SK-N-SH (cell line): ENCODE data around the gene ZNF25. TPM values are rescaled to one million over a fixed set of nuclear protein-coding genes. Genes with fewer than 3 reads are reported as not detected.
"Not testable (repeated sequence)": the region's sequence is repeated elsewhere in the genome, so short reads cannot be mapped to it uniquely, and the experiment has no call there.

ENCODE experiments used
- CTCF ChIA-PET: fragments of 300-600, 350-600 bp; formaldehyde crosslinking; extraction: SDS; loops from one replicate; lab custom pipeline; 2021; lab: Yijun Ruan, JAX
- POLR2A ChIA-PET: fragments of 350-600 bp; sonication (Branson Sonifier 250); formaldehyde crosslinking; extraction: SDS; loops from one replicate; lab custom pipeline; 2020; ENCODE audit warnings: antibody characterized with exemption, inconsistent platforms; lab: Yijun Ruan, JAX
- DNase-seq: peaks from one replicate; pipeline ENCODE4 v3.0.0; 2012
- H2AFZ ChIP-seq: fragments of 200-600 bp; sonication (generic); 2 replicates; pipeline ENCODE4 v1.8.1; 2016; ENCODE audit warnings: antibody characterized with exemption, mild to moderate bottlenecking, low read depth
- H3F3A ChIP-seq: fragments of 200-600 bp; sonication (generic); replicated peaks from 2 replicates; pipeline ENCODE3; 2016; ENCODE audit warnings: antibody characterized with exemption, mild to moderate bottlenecking; ENCODE audit not compliant: insufficient read depth
- H3K27ac ChIP-seq, 2 experiments: fragments of 200-500 bp in 1 of 2; fragments of 200-600 bp in 1 of 2; sonication (Bioruptor generic) in 1 of 2; sonication (generic), shearing (Covaris generic) in 1 of 2; 2 replicates each; pipeline versions ENCODE4 v1.5.1 to v1.6.1; 2014 to 2016; ENCODE audit warnings: low read depth in 2 of 2, inconsistent platforms in 1 of 2, low read length in 1 of 2, mild to moderate bottlenecking in 1 of 2, mixed read lengths in 1 of 2
- H3K27me3 ChIP-seq: fragments of 200-600 bp; sonication (generic), shearing (Covaris generic); 2 replicates; pipeline ENCODE4 v1.6.1; 2016; ENCODE audit warnings: mixed run types; ENCODE audit not compliant: insufficient read depth
- H3K36me3 ChIP-seq, 2 experiments: fragments of 200-500 bp in 1 of 2; fragments of 200-600 bp in 1 of 2; sonication (Bioruptor generic) in 1 of 2; sonication (generic) in 1 of 2; replicated peaks in 1 of 2; 2 replicates each; pipeline versions ENCODE3 to v1.5.1; 2014 to 2016; ENCODE audit warnings: low read length in 1 of 2, mild to moderate bottlenecking in 1 of 2; ENCODE audit not compliant: insufficient read depth in 2 of 2, control insufficient read depth in 1 of 2
- H3K4me1 ChIP-seq, 2 experiments: fragments of 200-500 bp in 1 of 2; fragments of 200-600 bp in 1 of 2; sonication (Bioruptor generic) in 1 of 2; sonication (generic), shearing (Covaris generic) in 1 of 2; 2 replicates each; pipeline versions ENCODE4 v1.5.1 to v1.6.1; 2014 to 2016; ENCODE audit warnings: low read depth in 1 of 2, low read length in 1 of 2, mixed run types in 1 of 2; ENCODE audit not compliant: insufficient read depth in 2 of 2, control insufficient read depth in 1 of 2
- H3K4me2 ChIP-seq: fragments of 200-600 bp; sonication (generic), shearing (Covaris generic); 2 replicates; pipeline ENCODE4 v1.6.1; 2017; ENCODE audit warnings: mixed run types
- H3K4me3 ChIP-seq, 2 experiments: fragments of 200-500 bp in 1 of 2; fragments of 200-600 bp in 1 of 2; sonication (Bioruptor generic) in 1 of 2; sonication (generic), shearing (Covaris generic) in 1 of 2; 2 replicates each; pipeline versions ENCODE4 v1.5.1 to v1.8.1; 2014 to 2016; ENCODE audit warnings: low read depth in 2 of 2, inconsistent platforms in 1 of 2, low read length in 1 of 2, mild to moderate bottlenecking in 1 of 2, mixed read lengths in 1 of 2, moderate library complexity in 1 of 2
- H3K79me2 ChIP-seq: fragments of 200-600 bp; sonication (generic); 2 replicates; pipeline ENCODE4 v1.8.1; 2017; ENCODE audit warnings: mild to moderate bottlenecking; ENCODE audit not compliant: insufficient read depth
- H3K9ac ChIP-seq: fragments of 200-600 bp; sonication (generic); 2 replicates; pipeline ENCODE4 v1.6.1; 2017; ENCODE audit warnings: mixed run types
- H3K9me2 ChIP-seq: fragments of 200-600 bp; sonication (generic); 2 replicates; pipeline ENCODE4 v1.6.1; 2017; ENCODE audit warnings: mixed run types
- H3K9me3 ChIP-seq: fragments of 200-600 bp; sonication (generic); 2 replicates; pipeline ENCODE4 v1.6.1; 2017; ENCODE audit warnings: mixed run types, mild to moderate bottlenecking, moderate library complexity
- H4K20me1 ChIP-seq: fragments of 200-600 bp; sonication (generic); 2 replicates; pipeline ENCODE4 v1.6.1; 2017; ENCODE audit warnings: mild to moderate bottlenecking, mixed run types; ENCODE audit not compliant: insufficient read depth
- CHD2 ChIP-seq: fragments of 150-350 bp; IDR thresholded peaks from 2 replicates; pipeline ENCODE4 v1.6.1; 2018; ENCODE audit warnings: low read length; ENCODE audit not compliant: partially characterized antibody
- CTCF ChIP-seq: fragments of 200-600 bp; sonication (generic); IDR thresholded peaks from 2 replicates; pipeline ENCODE4 v1.6.1; 2017; ENCODE audit warnings: antibody characterized with exemption, mild to moderate bottlenecking, moderate library complexity
- ELF1 ChIP-seq: IDR thresholded peaks from 2 replicates; pipeline ENCODE4 v1.4.0; 2012
- EP300 ChIP-seq, 2 experiments: IDR thresholded peaks; 2 replicates each; pipeline versions ENCODE4 v1.4.0 to v1.6.1; 2012; ENCODE audit warnings: borderline replicate concordance in 1 of 2, low read depth in 1 of 2, low read length in 1 of 2
- FOXJ3 ChIP-seq: sonication (generic); formaldehyde crosslinking; IDR thresholded peaks from 2 replicates; pipeline ENCODE4 v1.5.1; 2020; ENCODE audit warnings: mild to moderate bottlenecking, missing genetic modification reagents
- NRF1 ChIP-seq: IDR thresholded peaks from 2 replicates; pipeline ENCODE4 v1.6.1; 2012; ENCODE audit warnings: low read depth, mild to moderate bottlenecking, low read length
- RXRA ChIP-seq: IDR thresholded peaks from 2 replicates; pipeline ENCODE4 v1.4.0; 2012; ENCODE audit warnings: low read depth, mild to moderate bottlenecking, borderline replicate concordance
- SIN3A ChIP-seq: IDR thresholded peaks from 2 replicates; pipeline ENCODE4 v1.6.1; 2012; ENCODE audit warnings: low read depth, mild to moderate bottlenecking, low read length, moderate library complexity, borderline replicate concordance
- TAF1 ChIP-seq: IDR thresholded peaks from 2 replicates; pipeline ENCODE4 v1.6.1; 2012; ENCODE audit warnings: low read depth, mild to moderate bottlenecking, low read length, moderate library complexity, borderline replicate concordance
- TCF12 ChIP-seq: IDR thresholded peaks from 2 replicates; pipeline ENCODE4 v1.4.0; 2012
- TEAD4 ChIP-seq: IDR thresholded peaks from 2 replicates; pipeline ENCODE4 v1.4.0; 2012; ENCODE audit warnings: mild to moderate bottlenecking, borderline replicate concordance; ENCODE audit not compliant: insufficient read depth
- WGBS: methylation state at CpG from one replicate; pipeline ENCODE4 v1.1.6; 2017; ENCODE audit warnings: low lambda C conversion rate; 5-methylcytosine and 5-hydroxymethylcytosine counted together
- polyA plus RNA-seq, 3 experiments: library from polyadenylated mRNA; depleted of rRNA; stranded (reverse); fragments of >200 nt; gene quantifications; 2 replicates each; pipeline ENCODE4 v1.2.3, GENCODE V29; 2012
- TF ChIP-seq, protein P1 (sequence below): IDR thresholded peaks from 2 replicates; pipeline ENCODE4 v1.4.0; 2012; ENCODE audit warnings: low read depth, borderline replicate concordance
- TF ChIP-seq, protein P2 (sequence below): fragments of 150-350 bp; IDR thresholded peaks from 2 replicates; pipeline ENCODE4 v1.6.1; 2017; ENCODE audit warnings: antibody characterized with exemption, low read length, low read depth, borderline replicate concordance
- TF ChIP-seq, protein P3 (sequence below): IDR thresholded peaks from 2 replicates; pipeline ENCODE4; 2012

The ZNF25 gene
- polyA plus RNA-seq, 1 of the 3 experiments (the other 2 are of a cell fraction): 3.6 TPM

- H3K4me2 ChIP-seq: no peak overlapping the region
- 89% methylated on average over 5 of the region's 6 CpGs for WGBS
- H3K36me3 ChIP-seq: no peaks in the 10 kb centered on the region
- DNase-seq: no peak
- H3K27me3 ChIP-seq: no peaks in the 10 kb centered on the region
- H3K9ac ChIP-seq: no peak overlapping the region
- TF ChIP-seq TAF1 (no peak), ELF1 (no peak), RXRA (no peak), SIN3A (no peak), TCF12 (no peak), CHD2 (no peak), NRF1 (no peak), EP300 (IDR thresholded peaks at IDR 0.05; ENCODE audit: borderline replicate concordance in 1 of 2, low read depth in 1 of 2, low read length in 1 of 2) (no peak), FOXJ3 (CRISPR knock-in tag) (no peak), CTCF (no peak), TEAD4 (no peak)
- TF ChIP-seq, protein P1, sequence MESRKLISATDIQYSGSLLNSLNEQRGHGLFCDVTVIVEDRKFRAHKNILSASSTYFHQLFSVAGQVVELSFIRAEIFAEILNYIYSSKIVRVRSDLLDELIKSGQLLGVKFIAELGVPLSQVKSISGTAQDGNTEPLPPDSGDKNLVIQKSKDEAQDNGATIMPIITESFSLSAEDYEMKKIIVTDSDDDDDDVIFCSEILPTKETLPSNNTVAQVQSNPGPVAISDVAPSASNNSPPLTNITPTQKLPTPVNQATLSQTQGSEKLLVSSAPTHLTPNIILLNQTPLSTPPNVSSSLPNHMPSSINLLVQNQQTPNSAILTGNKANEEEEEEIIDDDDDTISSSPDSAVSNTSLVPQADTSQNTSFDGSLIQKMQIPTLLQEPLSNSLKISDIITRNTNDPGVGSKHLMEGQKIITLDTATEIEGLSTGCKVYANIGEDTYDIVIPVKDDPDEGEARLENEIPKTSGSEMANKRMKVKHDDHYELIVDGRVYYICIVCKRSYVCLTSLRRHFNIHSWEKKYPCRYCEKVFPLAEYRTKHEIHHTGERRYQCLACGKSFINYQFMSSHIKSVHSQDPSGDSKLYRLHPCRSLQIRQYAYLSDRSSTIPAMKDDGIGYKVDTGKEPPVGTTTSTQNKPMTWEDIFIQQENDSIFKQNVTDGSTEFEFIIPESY: no peak
- TF ChIP-seq, protein P2, sequence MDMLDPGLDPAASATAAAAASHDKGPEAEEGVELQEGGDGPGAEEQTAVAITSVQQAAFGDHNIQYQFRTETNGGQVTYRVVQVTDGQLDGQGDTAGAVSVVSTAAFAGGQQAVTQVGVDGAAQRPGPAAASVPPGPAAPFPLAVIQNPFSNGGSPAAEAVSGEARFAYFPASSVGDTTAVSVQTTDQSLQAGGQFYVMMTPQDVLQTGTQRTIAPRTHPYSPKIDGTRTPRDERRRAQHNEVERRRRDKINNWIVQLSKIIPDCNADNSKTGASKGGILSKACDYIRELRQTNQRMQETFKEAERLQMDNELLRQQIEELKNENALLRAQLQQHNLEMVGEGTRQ: no peak
- TF ChIP-seq, protein P3, sequence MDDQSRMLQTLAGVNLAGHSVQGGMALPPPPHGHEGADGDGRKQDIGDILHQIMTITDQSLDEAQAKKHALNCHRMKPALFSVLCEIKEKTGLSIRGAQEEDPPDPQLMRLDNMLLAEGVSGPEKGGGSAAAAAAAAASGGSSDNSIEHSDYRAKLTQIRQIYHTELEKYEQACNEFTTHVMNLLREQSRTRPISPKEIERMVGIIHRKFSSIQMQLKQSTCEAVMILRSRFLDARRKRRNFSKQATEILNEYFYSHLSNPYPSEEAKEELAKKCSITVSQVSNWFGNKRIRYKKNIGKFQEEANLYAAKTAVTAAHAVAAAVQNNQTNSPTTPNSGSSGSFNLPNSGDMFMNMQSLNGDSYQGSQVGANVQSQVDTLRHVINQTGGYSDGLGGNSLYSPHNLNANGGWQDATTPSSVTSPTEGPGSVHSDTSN: no peak
- ChIA-PET CTCF (interaction anchor here (1.2 to 1.3 kb wide), 2 partner anchors 13 to 27 kb away, joined by 3 to 4 read pairs; partner anchors contain the start of gene ZNF25), POLR2A (no interaction called here)
- no peaks in the 10 kb centered on the region for H3K79me2 ChIP-seq
- H3K4me1 ChIP-seq: no peaks in the 10 kb centered on the region
- H3K9me3 ChIP-seq: no peaks in the 10 kb centered on the region
- H4K20me1 ChIP-seq: no peaks in the 10 kb centered on the region
- no peak overlapping the region for H3K4me3 ChIP-seq
- no peak overlapping the region for H3K27ac ChIP-seq
- H3F3A ChIP-seq: no peaks in the 10 kb centered on the region
- no peaks in the 10 kb centered on the region for H3K9me2 ChIP-seq
- no peak overlapping the region for H2AFZ ChIP-seq
Measured at GRCh38 chr10:38003026-38003425, 26.6 kb upstream of the ZNF25 start.

- H3K9me3 ChIP-seq, H3K4me3 ChIP-seq, H3F3A ChIP-seq, H3K4me2 ChIP-seq, H2AFZ ChIP-seq, POLR2A ChIA-PET, DNase-seq, H3K27ac ChIP-seq, CTCF ChIA-PET, H3K9ac ChIP-seq, H3K9me2 ChIP-seq, H3K27me3 ChIP-seq, H3K4me1 ChIP-seq, H4K20me1 ChIP-seq, H3K79me2 ChIP-seq, H3K36me3 ChIP-seq: not testable (repeated sequence)
- 58% methylated on average over 1 of the region's 1 CpG for WGBS
Measured at GRCh38 chr10:38000474-38000873, 24.0 kb upstream of the ZNF25 start.

DNA sequence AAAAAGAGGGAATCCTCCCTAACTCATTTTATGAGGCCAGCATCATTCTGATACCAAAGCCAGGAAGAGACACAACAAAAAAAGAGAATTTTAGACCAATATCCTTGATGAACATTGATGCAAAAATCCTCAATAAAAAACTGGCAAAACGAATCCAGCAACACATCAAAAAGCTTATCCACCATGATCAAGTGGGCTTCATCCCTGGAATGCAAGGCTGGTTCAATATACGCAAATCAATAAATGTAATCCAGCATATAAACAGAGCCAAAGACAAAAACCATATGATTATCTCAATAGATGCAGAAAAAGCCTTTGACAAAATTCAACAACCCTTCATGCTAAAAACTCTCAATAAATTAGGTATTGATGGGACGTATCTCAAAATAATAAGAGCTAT, 22.5 kb upstream of the ZNF25 start:
- H3K27me3 ChIP-seq, CTCF ChIA-PET, H3F3A ChIP-seq, DNase-seq, H3K4me1 ChIP-seq, H3K4me3 ChIP-seq, H4K20me1 ChIP-seq, POLR2A ChIA-PET, H3K79me2 ChIP-seq, H3K4me2 ChIP-seq, H3K9me2 ChIP-seq, H3K36me3 ChIP-seq, H3K27ac ChIP-seq, H3K9ac ChIP-seq, H2AFZ ChIP-seq, H3K9me3 ChIP-seq: not testable (repeated sequence)
- WGBS: 25% methylated on average over 2 of the region's 3 CpGs
